HG03354 (cell line): ENCODE data around the gene DCAKD.

Source experiments
- ATAC-seq: cut with Tn5 transposase; IDR thresholded peaks from one replicate; pipeline ENCODE4 v1.9.1; 2021; ENCODE audit warnings: mild to moderate bottlenecking; ENCODE audit not compliant: unreplicated experiment, poor library complexity, severe bottlenecking

DCAKD gene

GRCh38 chr17:45008216-45008615 lies 43.2 kb downstream of the DCAKD start:
- ATAC-seq, result no peak

GRCh38 chr17:45006927-45007461 lies 44.4 kb downstream of the DCAKD start:
- ATAC-seq, result no peak

- no peak for ATAC-seq
Observed at GRCh38 chr17:45005700-45006099, 45.7 kb downstream of the DCAKD start.

- ATAC-seq, result no peak
Observed at GRCh38 chr17:45004388-45004787, 47.0 kb downstream of the DCAKD start.

GRCh38 chr17:45003877-45004276 lies 47.6 kb downstream of the DCAKD start:
- no peak for ATAC-seq

GRCh38 chr17:45001310-45001709 lies 50.1 kb downstream of the DCAKD start:
- no peak for ATAC-seq

GRCh38 chr17:44999433-44999832 lies 52.0 kb downstream of the DCAKD start:
- ATAC-seq, result no peak

- ATAC-seq, result no peak
Observed at GRCh38 chr17:44998646-44999045, 52.8 kb downstream of the DCAKD start.

- ATAC-seq, result no peak
Observed at GRCh38 chr17:44997733-44998520, 53.5 kb downstream of the DCAKD start.

GRCh38 chr17:44996304-44996703 lies 55.1 kb downstream of the DCAKD start:
- no peak for ATAC-seq

GRCh38 chr17:44995436-44996001 lies 55.9 kb downstream of the DCAKD start:
- no peak for ATAC-seq

- no peak for ATAC-seq
Observed at GRCh38 chr17:44992242-44992939, 59.0 kb downstream of the DCAKD start.

GRCh38 chr17:44990994-44991393 lies 60.4 kb downstream of the DCAKD start:
- no peak for ATAC-seq

GRCh38 chr17:44989552-44990138 lies 61.8 kb downstream of the DCAKD start:
- no peak for ATAC-seq

GRCh38 chr17:44988044-44988942 lies 63.1 kb downstream of the DCAKD start:
- no peak for ATAC-seq

- ATAC-seq, result no peak
Observed at GRCh38 chr17:44983563-44983962, 67.9 kb downstream of the DCAKD start.

GRCh38 chr17:44982113-44982702 lies 69.2 kb downstream of the DCAKD start:
- no peak for ATAC-seq

GRCh38 chr17:44981221-44981968 lies 70.0 kb downstream of the DCAKD start:
- ATAC-seq, result no peak
